Heart right ventricle (tissue), 16 donors: Measurements from ENCODE around the gene MAPRE2. TPM values are rescaled to one million over a fixed set of nuclear protein-coding genes. Genes with fewer than 3 reads are reported as not detected.
A peak's percentile ranks its signal among the peaks of the same experiment; 100 is the strongest.

Experiments
- ATAC-seq, 8 donors: fragments of 200-7000 bp; cut with Tn5 transposase; one replicate each; pipeline ENCODE4 v1.9.1; 2020; ENCODE audit warnings: mild to moderate bottlenecking in 8 of 8, moderate library complexity in 8 of 8, moderate number of reproducible peaks in 1 of 8
- DNase-seq, 2 donors: peaks; one replicate each; pipeline ENCODE4 v3.0.0-alpha.2; 2020
- H3K27ac ChIP-seq, 10 donors: fragments of 200-600 bp; sonication (generic) in 2 of 10; one replicate each; pipeline versions ENCODE4 v1.5.0 to v1.8.0; 2020 to 2022; ENCODE audit warnings: mild to moderate bottlenecking in 3 of 10
- H3K27me3 ChIP-seq, 7 donors: fragments of 200-600 bp; one replicate each; pipeline ENCODE4 v1.8.0; 2021 to 2022; ENCODE audit warnings: mild to moderate bottlenecking in 2 of 7
- H3K36me3 ChIP-seq, 9 donors: fragments of 200-600 bp; sonication (generic) in 1 of 9; one replicate each; pipeline versions ENCODE4 v1.5.0 to v1.8.0; 2020 to 2022; ENCODE audit warnings: mild to moderate bottlenecking in 2 of 9
- H3K4me1 ChIP-seq, 9 donors: fragments of 200-600 bp; sonication (generic) in 1 of 9; one replicate each; pipeline versions ENCODE4 v1.5.0 to v1.8.0; 2020 to 2022; ENCODE audit warnings: mild to moderate bottlenecking in 4 of 9
- H3K4me3 ChIP-seq, 10 donors: fragments of 200-600 bp; sonication (generic) in 2 of 10; one replicate each; pipeline versions ENCODE4 v1.5.0 to v1.8.0; 2020 to 2022; ENCODE audit warnings: mild to moderate bottlenecking in 7 of 10, moderate library complexity in 2 of 10
- H3K9me3 ChIP-seq, 11 donors: fragments of 200-600 bp in 10 of 11; sonication (generic) in 2 of 11; one replicate each; pipeline versions ENCODE4 v1.5.0 to v1.8.0; 2013 to 2022; ENCODE audit warnings: mild to moderate bottlenecking in 2 of 11, control low read depth in 1 of 11, moderate library complexity in 1 of 11
- WGBS, 2 donors: extraction: QIAGEN DNeasy Blood & Tissue Kit; methylation state at CpG; one replicate each; pipeline ENCODE4 v1.1.7; 2013; ENCODE audit warnings: inconsistent platforms in 1 of 2; 5-methylcytosine and 5-hydroxymethylcytosine counted together
- intact Hi-C, 10 donors: fragments of 100-400 bp; cut with DNase I; formaldehyde crosslinking; loops; one replicate each; pipeline versions ENCODE4 v1.11.1 to v1.14.2; 2022
- polyA plus RNA-seq, 2 donors: library from polyadenylated mRNA; stranded (reverse); fragments of 200-250 nt; gene quantifications; one replicate each; pipeline ENCODE4 v1.2.3, GENCODE V29; 2013
- total RNA-seq, 10 donors: library from RNA; stranded (reverse); fragmentation: NEBNext Ultra II Directional in 3 of 10; extraction: Animal tissue kit (Norgen Biotek cat#: 25700) in 3 of 10; gene quantifications; one replicate each; pipeline versions ENCODE4 v1.2.1 to v1.2.4, GENCODE V29; 2021 to 2023
- TF ChIP-seq, protein P1 (sequence below), 9 donors: fragments of 200-600 bp; sonication (generic) in 2 of 9; IDR thresholded peaks; one replicate each; pipeline versions ENCODE4 v1.5.0 to v1.8.0; 2021 to 2022; ENCODE audit warnings: antibody characterized with exemption in 9 of 9, mild to moderate bottlenecking in 5 of 9, moderate library complexity in 1 of 9
- donor health status: Arrhythmogenic right ventricular cardiomyopathy.
- donor health status: ischemic (EF 13 %, LVEDD 7.1; RV severe dilation, severe dysfunction).
- donor health status: healthy with polysubstance abuse.
- donor health status: DM: no; HTN: yes; CAD: no.
- donor health status: DM: no; HTN: no; CAD: no.
- donor health status: ischemic (EF 25% LVEDD 6.9; RV normal size, moderate dysfunction).
- donor health status: ischemic (EF 25% LVEDD 5.7; RV mildly dilated, moderate dysfunction).
- donor health status: healthy.
- donor health status: DM: yes; HTN: yes; CAD: no.
- donor health status: Ischemic cardiomyopathy.
- donor health status: ischemic (EF 35%, LVEDD 5.7; RV mildly dilated, moderate dysfunction).
- donor health status: nonischemic (EF 11% LVEDD 7.7; RV severe dilation, severe dysfunction).
- donor health status: DM: yes; HTN: yes; CAD: no.
- donor health status: PGD.
- donor health status: ischemic (EF 29% LVEDD 5.4; RV normal size, mild dysfunction).
- donor health status: nonischemic (EF 23%, LVEDD 6.1; RV moderate dilation, normal function).

The MAPRE2 gene
- total and polyA plus RNA-seq, 12 donors = 31.7 to 211 (median 130) TPM

- intact Hi-C loops = loop anchor here in 3 of 10 donors (5.0 to 10.0 kb wide), 3 partner anchors 49 to 251 kb away; no protein-coding TSS in a partner anchor
- TF ChIP-seq, protein P1, sequence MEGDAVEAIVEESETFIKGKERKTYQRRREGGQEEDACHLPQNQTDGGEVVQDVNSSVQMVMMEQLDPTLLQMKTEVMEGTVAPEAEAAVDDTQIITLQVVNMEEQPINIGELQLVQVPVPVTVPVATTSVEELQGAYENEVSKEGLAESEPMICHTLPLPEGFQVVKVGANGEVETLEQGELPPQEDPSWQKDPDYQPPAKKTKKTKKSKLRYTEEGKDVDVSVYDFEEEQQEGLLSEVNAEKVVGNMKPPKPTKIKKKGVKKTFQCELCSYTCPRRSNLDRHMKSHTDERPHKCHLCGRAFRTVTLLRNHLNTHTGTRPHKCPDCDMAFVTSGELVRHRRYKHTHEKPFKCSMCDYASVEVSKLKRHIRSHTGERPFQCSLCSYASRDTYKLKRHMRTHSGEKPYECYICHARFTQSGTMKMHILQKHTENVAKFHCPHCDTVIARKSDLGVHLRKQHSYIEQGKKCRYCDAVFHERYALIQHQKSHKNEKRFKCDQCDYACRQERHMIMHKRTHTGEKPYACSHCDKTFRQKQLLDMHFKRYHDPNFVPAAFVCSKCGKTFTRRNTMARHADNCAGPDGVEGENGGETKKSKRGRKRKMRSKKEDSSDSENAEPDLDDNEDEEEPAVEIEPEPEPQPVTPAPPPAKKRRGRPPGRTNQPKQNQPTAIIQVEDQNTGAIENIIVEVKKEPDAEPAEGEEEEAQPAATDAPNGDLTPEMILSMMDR (IDR thresholded peaks at IDR 0.05) = no peak
- ATAC-seq (peak in 6 of 8 donors; percentile 41 to 86 (median 76)), DNase-seq (no peak)
- H3K36me3 ChIP-seq = peaks cover 0 to 100% (median 34%) of the 10 kb centered on the region in 9 donors
- 49 to 58% methylated on average over 3 of the region's 3 CpGs for WGBS, 2 donors
- no peaks in the 10 kb centered on the region for H3K27me3 ChIP-seq
- peak overlapping the region in 7 of 10 donors; percentile 26 to 64 (median 46) for H3K27ac ChIP-seq
- no peak overlapping the region for H3K4me3 ChIP-seq
- no peaks in the 10 kb centered on the region for H3K9me3 ChIP-seq
- peaks cover 9 to 51% (median 24%) of the 10 kb centered on the region in 9 donors for H3K4me1 ChIP-seq
Observed at GRCh38 chr18:35136248-35136647, 95.0 kb downstream of the MAPRE2 start.

DNA sequence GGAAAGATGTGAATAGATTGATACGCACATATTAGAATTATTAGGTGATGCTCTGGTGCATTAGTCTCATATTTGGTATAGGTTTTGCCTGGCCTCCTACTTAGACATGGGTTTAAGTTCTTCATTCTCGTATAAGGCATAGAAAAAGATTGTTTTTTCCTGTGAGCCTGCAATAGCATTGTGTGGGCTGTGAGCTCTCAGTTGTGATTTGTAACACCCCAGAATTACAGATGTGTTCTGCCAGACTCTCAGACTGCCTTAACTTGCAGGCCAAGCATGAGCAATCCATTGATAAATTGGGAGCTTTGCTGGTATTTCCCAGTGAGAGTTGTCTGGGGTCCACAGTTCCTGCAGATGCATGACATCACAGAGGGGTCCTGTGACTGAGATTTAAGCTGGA is 95.7 kb downstream of the MAPRE2 start:
- Histone ChIP-seq H3K4me1 (peaks cover 4 to 45% (median 17%) of the 10 kb centered on the region in 9 donors), H3K27ac (peak overlapping the region in 3 of 10 donors; percentile 26 to 56 (median 46)), H3K36me3 (peaks cover 0 to 100% (median 35%) of the 10 kb centered on the region in 9 donors), H3K27me3 (no peaks in the 10 kb centered on the region), H3K9me3 (no peaks in the 10 kb centered on the region), H3K4me3 (no peak overlapping the region)
- intact Hi-C loops = loop anchor here in 3 of 10 donors (5.0 to 10.0 kb wide), 3 partner anchors 50 to 252 kb away; no protein-coding TSS in a partner anchor
- ATAC-seq (no peak), DNase-seq (no peak)
- 96 to 100% methylated on average over 2 of the region's 2 CpGs for WGBS, 2 donors
- TF ChIP-seq, protein P1 (IDR thresholded peaks at IDR 0.05) = no peak

DNA sequence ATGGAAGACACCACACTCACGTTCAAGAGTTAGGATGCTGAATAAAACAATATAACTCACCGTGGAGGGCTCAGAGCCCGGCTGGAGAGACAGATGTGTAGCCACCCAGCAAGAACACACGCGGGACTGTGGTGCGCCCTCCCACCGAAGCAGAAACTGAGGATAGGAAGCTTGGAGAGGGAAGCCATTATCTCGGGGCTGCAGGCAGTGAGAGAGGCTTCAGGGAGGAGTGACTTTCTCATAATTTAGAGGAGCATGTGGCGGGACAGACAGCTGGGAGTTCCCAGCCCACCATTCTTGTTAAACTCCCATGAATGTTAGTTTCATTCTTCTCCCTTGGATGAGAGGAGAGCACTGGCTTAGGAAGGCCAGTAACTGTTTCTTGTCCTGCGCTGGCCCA is 96.4 kb downstream of the MAPRE2 start:
- intact Hi-C loops = loop anchor here in 3 of 10 donors (5.0 to 10.0 kb wide), 3 partner anchors 50 to 253 kb away; no protein-coding TSS in a partner anchor
- H3K27ac ChIP-seq = peak overlapping the region in 1 of 10 donors; percentile 28
- peaks cover 0 to 100% (median 35%) of the 10 kb centered on the region in 9 donors for H3K36me3 ChIP-seq
- no peak for ATAC-seq
- WGBS, 2 donors = 88 to 92% methylated on average over 10 of the region's 10 CpGs
- DNase-seq = no peak
- TF ChIP-seq, protein P1 (IDR thresholded peaks at IDR 0.05) = no peak
- H3K27me3 ChIP-seq = no peaks in the 10 kb centered on the region
- no peaks in the 10 kb centered on the region for H3K9me3 ChIP-seq
- H3K4me1 ChIP-seq = peaks cover 0 to 42% (median 10%) of the 10 kb centered on the region in 9 donors
- no peak overlapping the region for H3K4me3 ChIP-seq

DNA sequence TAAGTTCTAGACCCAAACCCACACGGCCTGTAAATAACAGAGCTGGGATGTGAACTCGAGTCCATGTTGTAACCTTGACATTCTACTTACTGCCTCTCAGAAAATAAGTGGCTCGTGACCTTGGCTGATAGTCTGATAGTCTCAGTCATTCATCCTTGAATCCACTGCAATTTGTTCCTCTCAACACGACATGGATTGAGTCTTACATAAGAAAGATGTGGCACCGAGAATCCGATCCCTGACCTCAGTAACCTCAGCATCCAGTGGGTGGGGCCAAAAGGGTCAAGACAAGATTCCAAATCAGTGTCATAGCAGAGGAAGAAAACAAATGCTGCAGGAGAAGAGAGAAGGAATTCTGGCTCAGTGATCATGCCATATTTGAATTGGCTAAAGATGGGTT is 97.6 kb downstream of the MAPRE2 start:
- peaks cover 0 to 95% (median 32%) of the 10 kb centered on the region in 9 donors for H3K36me3 ChIP-seq
- intact Hi-C loops = loop anchor here in 3 of 10 donors (5.0 to 10.0 kb wide), 3 partner anchors 51 to 254 kb away; no protein-coding TSS in a partner anchor

More for the DNA sequence above, 97.6 kb downstream of the MAPRE2 start:
- Histone ChIP-seq H3K9me3 (no peaks in the 10 kb centered on the region), H3K4me1 (peaks cover 0 to 44% (median 12%) of the 10 kb centered on the region in 9 donors), H3K27ac (peak overlapping the region in 2 of 10 donors; percentile 27 to 28), H3K4me3 (no peak overlapping the region), H3K27me3 (no peaks in the 10 kb centered on the region)
- no peak for DNase-seq
- no peak for ATAC-seq
- WGBS, 2 donors = 43 to 59% methylated on average over 6 of the region's 6 CpGs
- TF ChIP-seq, protein P1 (IDR thresholded peaks at IDR 0.05) = no peak
